Activated CD8-positive, alpha-beta T cell treated with anti-CD3 and anti-CD28 coated beads for 36 hours (primary cell): Measurements from ENCODE around the gene TRIP6. TPM values are rescaled to one million over a fixed set of nuclear protein-coding genes. Genes with fewer than 3 reads are reported as not detected.

ENCODE experiments used
- ATAC-seq: fragments of 200-7000 bp; cut with Tn5 transposase; one replicate; pipeline ENCODE4 v1.10.0; 2021; ENCODE audit warnings: mild to moderate bottlenecking, moderate library complexity
- CTCF ChIA-PET: fragments of 350-600 bp; sonication (Branson Sonifier 250); formaldehyde crosslinking; loops from one replicate; lab custom pipeline; 2021; ENCODE audit warnings: antibody characterized with exemption; lab: Charles Lee
- POLR2A ChIA-PET: fragments of 350-600 bp; sonication (Branson Sonifier 250); formaldehyde crosslinking; loops from one replicate; lab custom pipeline; 2021; ENCODE audit warnings: antibody characterized with exemption; lab: Charles Lee
- DNase-seq: peaks from one replicate; pipeline ENCODE4 v3.0.0-alpha.2; 2020
- H3K27ac Mint-ChIP-seq: one replicate; pipeline ENCODE4 v1.8.0; 2021; ENCODE audit warnings: mild to moderate bottlenecking, mixed read lengths
- H3K27me3 Mint-ChIP-seq: one replicate; pipeline ENCODE4 v1.8.0; 2021; ENCODE audit warnings: mixed read lengths
- H3K36me3 Mint-ChIP-seq: one replicate; pipeline ENCODE4 v1.8.0; 2021; ENCODE audit warnings: low read depth, mixed read lengths
- H3K4me1 Mint-ChIP-seq: one replicate; pipeline ENCODE4 v1.8.0; 2021; ENCODE audit warnings: low read depth, mixed read lengths
- H3K4me3 Mint-ChIP-seq: one replicate; pipeline ENCODE4 v1.8.0; 2021; ENCODE audit warnings: mild to moderate bottlenecking, moderate library complexity, mixed read lengths
- H3K9me3 Mint-ChIP-seq: one replicate; pipeline ENCODE4 v1.8.0; 2021; ENCODE audit warnings: mixed read lengths
- CTCF ChIP-seq: fragments of 200-600 bp; IDR thresholded peaks from one replicate; pipeline ENCODE4 v1.8.0; 2022; ENCODE audit warnings: antibody characterized with exemption, mild to moderate bottlenecking
- intact Hi-C: fragments of 100-400 bp; cut with micrococcal nuclease; formaldehyde crosslinking; loops from one replicate; pipeline ENCODE4 v1.10.0; 2022
- microRNA-seq: library from miRNA; unstranded; fragments of <30 nt; microRNA quantifications from one replicate; pipeline ENCODE4 v1.2.0, GENCODE V29; 2022; ENCODE audit warnings: borderline microRNAs expressed, borderline replicate concordance
- total RNA-seq, 2 experiments: library from RNA; stranded (reverse); gene quantifications; one replicate each; pipeline ENCODE4 v1.2.3, GENCODE V29; 2021

Gene TRIP6
- total RNA-seq, 2 experiments from 2014 or later: 27.5 to 28.4 TPM

GRCh38 chr7:100921039-100921438 lies 53.9 kb downstream of the TRIP6 start:
- H3K36me3 Mint-ChIP-seq: no peaks in the 10 kb centered on the region

More at GRCh38 chr7:100921039-100921438, 53.9 kb downstream of the TRIP6 start:
- no peak for TF ChIP-seq CTCF
- DNase-seq (no peak), ATAC-seq (no peak)
- intact Hi-C loops: no loop called here
- CTCF ChIA-PET: interaction anchor here (1.0 kb wide), 1 partner anchor 138 kb away, joined by 4 read pairs; no protein-coding TSS in a partner anchor
- Mint-ChIP-seq H3K4me1 (no peaks in the 10 kb centered on the region), H3K9me3 (no peaks in the 10 kb centered on the region), H3K27ac (no peak overlapping the region), H3K27me3 (no peaks in the 10 kb centered on the region), H3K4me3 (no peak overlapping the region)
- POLR2A ChIA-PET: interaction anchor here (0.9 kb wide), 1 partner anchor 250 kb away, joined by 3 read pairs; no protein-coding TSS in a partner anchor

Small RNA genes lying within 50 kb of the gene (microRNA-seq; reads per million reads assigned to microRNA genes)
- not detected for gene MIR6875

Other genes with a start within 250 kb of the TRIP6 start
- gene TFR2, start 225.8 kb upstream of the TRIP6 start, total RNA-seq: 10 to 100 TPM; 11.3 to 11.9 TPM
- gene ACTL6B, start 210.9 kb upstream of the TRIP6 start, total RNA-seq: not detected
- 100 to 1,000 TPM; 192 TPM for gene GNB2, start 193.6 kb upstream of the TRIP6 start, total RNA-seq
- gene GIGYF1, start 173.1 kb upstream of the TRIP6 start, total RNA-seq: 10 to 100 TPM; 36.9 to 41.5 TPM
- 10 to 100 TPM; 47.4 to 48.1 TPM for gene POP7, start 161.3 kb upstream of the TRIP6 start, total RNA-seq
- not detected for gene EPO, start 146.9 kb upstream of the TRIP6 start, total RNA-seq
- not detected for gene ZAN, start 133.8 kb upstream of the TRIP6 start, total RNA-seq
- gene EPHB4, start 39.9 kb upstream of the TRIP6 start, total RNA-seq: 1 to 10 TPM; 4.8 to 5.8 TPM
- 10 to 100 TPM; 10.2 to 11.3 TPM for gene SLC12A9, start 14.7 kb upstream of the TRIP6 start, total RNA-seq
- 100 to 1,000 TPM; 211 to 239 TPM for gene SRRT, start 7.7 kb downstream of the TRIP6 start, total RNA-seq
- gene UFSP1, start 22.3 kb downstream of the TRIP6 start, total RNA-seq: 1 to 10 TPM; 2.1 to 2.2 TPM
- gene ACHE, start 28.5 kb downstream of the TRIP6 start, total RNA-seq: under 1 TPM in 1 of 2 experiments, not detected in 1; 0.25 TPM
- not detected for gene MUC3A, start 82.1 kb downstream of the TRIP6 start, total RNA-seq
- under 1 TPM in 1 of 2 experiments, not detected in 1; 0.54 TPM for gene MUC12, start 102.2 kb downstream of the TRIP6 start, total RNA-seq
- gene MUC17, start 152.7 kb downstream of the TRIP6 start, total RNA-seq: not detected
- gene TRIM56, start 218.1 kb downstream of the TRIP6 start, total RNA-seq: 10 to 100 TPM; 40.1 to 42.3 TPM